Neuronal stem cell (in vitro differentiated cells): ENCODE measurements around the gene CASQ1.

Experiments used
- DNase-seq: peaks from one replicate; pipeline ENCODE4 v3.0.0-alpha.2; 2013; ENCODE audit warnings: low spot score
- H2AFZ ChIP-seq: one replicate; pipeline ENCODE4 v1.6.1; 2013; ENCODE audit warnings: mild to moderate bottlenecking, low read length, inconsistent platforms
- H2AK5ac ChIP-seq: 2 replicates; pipeline ENCODE4 v1.6.1; 2013; ENCODE audit warnings: low read depth, mild to moderate bottlenecking, inconsistent platforms, low read length, moderate library complexity, mixed read lengths
- H2BK120ac ChIP-seq: 2 replicates; pipeline ENCODE4 v1.6.1; 2013; ENCODE audit warnings: low read depth, mild to moderate bottlenecking, inconsistent platforms, low read length, moderate library complexity, mixed read lengths
- H2BK12ac ChIP-seq: one replicate; pipeline ENCODE4 v1.6.1; 2013; ENCODE audit warnings: low read length, inconsistent platforms
- H2BK15ac ChIP-seq: 2 replicates; pipeline ENCODE4 v1.6.1; 2013; ENCODE audit warnings: mild to moderate bottlenecking, low read length, inconsistent platforms, mixed read lengths
- H2BK5ac ChIP-seq: one replicate; pipeline ENCODE4 v1.6.1; 2013; ENCODE audit warnings: inconsistent platforms, mild to moderate bottlenecking, low read length, moderate library complexity
- H3K14ac ChIP-seq: one replicate; pipeline ENCODE4 v1.6.1; 2013; ENCODE audit warnings: low read length, inconsistent platforms
- H3K18ac ChIP-seq: 2 replicates; pipeline ENCODE4 v1.6.1; 2013; ENCODE audit warnings: low read length, inconsistent platforms
- H3K23ac ChIP-seq: 2 replicates; pipeline ENCODE4 v1.6.1; 2013; ENCODE audit warnings: low read depth, mild to moderate bottlenecking, mixed read lengths, low read length, inconsistent platforms; ENCODE audit not compliant: poor library complexity
- H3K27ac ChIP-seq: replicated peaks from 3 replicates; pipeline ENCODE4 v1.5.1; 2013; ENCODE audit warnings: low read length, inconsistent platforms
- H3K27me3 ChIP-seq, 3 experiments: 2 replicates each; pipeline ENCODE4 v1.6.1; 2013; ENCODE audit warnings: low read length in 3 of 3, mild to moderate bottlenecking in 2 of 3, inconsistent platforms in 1 of 3, low read depth in 1 of 3, mixed read lengths in 1 of 3, moderate library complexity in 1 of 3; ENCODE audit not compliant: control insufficient read depth in 3 of 3, insufficient read depth in 3 of 3
- H3K36me3 ChIP-seq, 2 donors: replicated peaks in 1 of 2; 2 replicates each; pipeline ENCODE4 v1.6.1; 2013; ENCODE audit warnings: low read length in 2 of 2; ENCODE audit not compliant: control insufficient read depth in 2 of 2, insufficient read depth in 2 of 2
- H3K4ac ChIP-seq: 2 replicates; pipeline ENCODE4 v1.6.1; 2013; ENCODE audit warnings: inconsistent platforms, mild to moderate bottlenecking, low read length, moderate library complexity
- H3K4me1 ChIP-seq, 2 donors: 1 replicate in 1 of 2; 2 replicates in 1 of 2; pipeline ENCODE4 v1.6.1; 2013; ENCODE audit warnings: low read length in 2 of 2, low read depth in 1 of 2; ENCODE audit not compliant: control insufficient read depth in 2 of 2, insufficient read depth in 1 of 2
- H3K4me2 ChIP-seq: one replicate; pipeline ENCODE4 v1.6.1; 2013; ENCODE audit warnings: mild to moderate bottlenecking, low read length, inconsistent platforms; ENCODE audit not compliant: insufficient read depth, poor library complexity, severe bottlenecking
- H3K4me3 ChIP-seq, 2 donors: 2 replicates each; pipeline ENCODE4 v1.5.1; 2013; ENCODE audit warnings: low read length in 2 of 2, mild to moderate bottlenecking in 2 of 2, inconsistent platforms in 1 of 2, moderate library complexity in 1 of 2
- H3K79me1 ChIP-seq: one replicate; pipeline ENCODE4 v1.6.1; 2013; ENCODE audit warnings: low read depth, mild to moderate bottlenecking, inconsistent platforms, low read length, moderate library complexity
- H3K9ac ChIP-seq: one replicate; pipeline ENCODE4 v1.6.1; 2013; ENCODE audit warnings: mild to moderate bottlenecking, low read depth, low read length, inconsistent platforms; ENCODE audit not compliant: poor library complexity
- H3K9me3 ChIP-seq, 2 donors: replicated peaks in 1 of 2; 2 replicates each; pipeline versions ENCODE3 to v1.6.1; 2013; ENCODE audit warnings: low read length in 2 of 2, mild to moderate bottlenecking in 2 of 2, inconsistent platforms in 1 of 2, low read depth in 1 of 2, mixed read lengths in 1 of 2, moderate library complexity in 1 of 2; ENCODE audit not compliant: control insufficient read depth in 2 of 2, insufficient read depth in 1 of 2
- H4K8ac ChIP-seq: one replicate; pipeline ENCODE4 v1.6.1; 2013; ENCODE audit warnings: low read depth, mild to moderate bottlenecking, inconsistent platforms, low read length, moderate library complexity
- H4K91ac ChIP-seq: one replicate; pipeline ENCODE4 v1.6.1; 2013; ENCODE audit warnings: low read length, low read depth, mild to moderate bottlenecking, inconsistent platforms; ENCODE audit not compliant: poor library complexity
- WGBS, 2 donors: extraction: QIAGEN DNeasy Blood & Tissue Kit; methylation state at CpG; one replicate each; pipeline ENCODE4 v1.1.7; 2013; ENCODE audit warnings: missing lambda C conversion rate in 2 of 2, mixed read lengths in 1 of 2; ENCODE audit not compliant: insufficient read length in 2 of 2, insufficient replicate concordance in 1 of 2; ENCODE audit errors: extremely low coverage in 2 of 2; 5-methylcytosine and 5-hydroxymethylcytosine counted together

CASQ1 gene

DNA sequence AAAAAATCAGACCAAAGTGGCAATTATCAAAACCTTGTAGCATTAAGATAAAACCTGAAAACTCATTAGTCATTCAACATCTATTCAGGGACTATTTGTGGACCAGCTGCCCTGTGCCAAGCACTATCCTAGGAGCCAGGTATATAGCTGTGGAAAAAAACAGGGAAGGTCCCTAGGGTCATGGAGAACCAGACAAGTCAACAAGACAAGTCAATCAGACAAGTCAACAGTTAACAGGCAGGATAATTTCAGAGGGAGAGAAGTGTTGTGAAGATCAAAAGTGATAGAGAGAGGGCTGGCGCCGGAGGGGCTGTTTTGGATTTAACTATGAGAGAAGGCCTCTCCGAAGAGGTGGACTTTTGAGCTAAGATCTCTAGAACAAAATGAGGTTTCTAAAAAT, 42.3 kb upstream of the CASQ1 start:
- H2BK15ac ChIP-seq = no peak overlapping the region
- H3K4me1 ChIP-seq = peaks cover 0 to 2% of the 10 kb centered on the region in 2 donors
- H3K79me1 ChIP-seq = no peaks in the 10 kb centered on the region
- WGBS, 2 donors = no CpG with 5 or more reads among the region's 3 CpGs
- peaks cover 0 to 1% (median 0%) of the 10 kb centered on the region in 3 experiments for H3K27me3 ChIP-seq
- H3K23ac ChIP-seq = no peak overlapping the region
- H3K4me3 ChIP-seq = no peak overlapping the region
- no peak overlapping the region for H3K14ac ChIP-seq
- H2AK5ac ChIP-seq = no peak overlapping the region
- H3K36me3 ChIP-seq = no peaks in the 10 kb centered on the region
- no peak overlapping the region for H2BK5ac ChIP-seq
- no peak for DNase-seq
- H2BK12ac ChIP-seq = no peak overlapping the region
- no peak overlapping the region for H3K18ac ChIP-seq
- no peak overlapping the region for H2BK120ac ChIP-seq
- no peak overlapping the region for H3K27ac ChIP-seq
- H3K9ac ChIP-seq = no peak overlapping the region
- H4K91ac ChIP-seq = no peak overlapping the region
- H3K4ac ChIP-seq = no peak overlapping the region
- no peak overlapping the region for H2AFZ ChIP-seq
- no peak overlapping the region for H3K4me2 ChIP-seq
- H3K9me3 ChIP-seq = peaks cover 0 to under 1% of the 10 kb centered on the region in 2 donors
- no peak overlapping the region for H4K8ac ChIP-seq

DNA sequence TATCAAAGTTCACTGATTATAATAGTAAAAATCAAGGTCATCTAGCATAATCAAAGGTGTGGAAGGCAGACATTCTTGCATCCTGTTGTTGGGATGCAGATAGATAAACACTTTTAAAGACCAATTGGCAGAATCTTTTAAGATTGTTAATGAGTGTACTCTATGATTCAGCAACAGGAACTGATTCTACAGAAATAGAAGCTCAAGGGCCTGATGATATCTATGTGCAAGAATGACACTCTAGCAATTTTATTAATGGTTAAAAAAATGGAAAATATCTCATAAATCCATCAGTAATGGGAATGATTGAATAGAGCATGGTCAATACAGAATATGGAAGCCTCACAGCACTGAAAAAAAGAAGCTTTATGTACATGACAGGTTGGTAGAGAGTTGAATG, 41.1 kb upstream of the CASQ1 start:
- H3K79me1 ChIP-seq = no peaks in the 10 kb centered on the region
- no peak overlapping the region for H3K9ac ChIP-seq
- no peak overlapping the region for H2AFZ ChIP-seq
- H3K18ac ChIP-seq = no peak overlapping the region
- no peak overlapping the region for H3K4me3 ChIP-seq
- no peak overlapping the region for H3K27ac ChIP-seq
- no peak overlapping the region for H2BK5ac ChIP-seq
- no peak overlapping the region for H4K8ac ChIP-seq
- H2BK120ac ChIP-seq = no peak overlapping the region
- no peak overlapping the region for H3K4me2 ChIP-seq
- H3K4me1 ChIP-seq = peaks cover 0 to 2% of the 10 kb centered on the region in 2 donors
- H3K4ac ChIP-seq = no peak overlapping the region
- H3K27me3 ChIP-seq = peaks cover 0 to 3% (median 0%) of the 10 kb centered on the region in 3 experiments
- no peaks in the 10 kb centered on the region for H3K36me3 ChIP-seq
- H2AK5ac ChIP-seq = no peak overlapping the region
- no peak for DNase-seq
- no peak overlapping the region for H2BK12ac ChIP-seq
- no peak overlapping the region for H2BK15ac ChIP-seq
- H3K9me3 ChIP-seq = no peaks in the 10 kb centered on the region
- no peak overlapping the region for H4K91ac ChIP-seq
- H3K14ac ChIP-seq = no peak overlapping the region
- H3K23ac ChIP-seq = no peak overlapping the region

DNA sequence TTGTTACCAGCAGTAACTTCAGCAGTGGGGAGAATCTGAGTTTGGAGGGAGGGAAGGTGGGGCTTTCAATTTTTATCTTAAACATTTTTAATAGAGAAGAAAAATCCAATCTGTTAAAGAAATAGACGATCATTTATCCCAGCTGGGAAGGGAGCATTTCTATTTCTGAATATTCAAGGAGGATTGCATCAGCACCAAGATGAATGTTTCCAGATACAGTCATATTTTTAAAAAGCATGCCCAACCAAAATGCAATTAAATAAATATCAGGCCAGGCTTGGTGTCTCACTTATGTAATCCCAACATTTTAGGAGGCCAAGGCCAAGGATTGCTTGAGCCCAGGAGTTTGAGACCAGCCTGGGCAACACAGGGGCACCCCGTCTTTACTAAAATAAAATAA, 40.7 kb upstream of the CASQ1 start:
- Histone ChIP-seq H3K23ac (no peak overlapping the region), H3K79me1 (no peaks in the 10 kb centered on the region), H4K91ac (no peak overlapping the region), H3K36me3 (no peaks in the 10 kb centered on the region), H2BK12ac (no peak overlapping the region), H2BK5ac (no peak overlapping the region), H3K27ac (no peak overlapping the region), H3K4ac (no peak overlapping the region), H2BK120ac (no peak overlapping the region), H3K9me3 (no peaks in the 10 kb centered on the region), H3K9ac (no peak overlapping the region), H2BK15ac (no peak overlapping the region), H3K4me2 (no peak overlapping the region), H2AK5ac (no peak overlapping the region), H3K4me1 (peaks cover 0 to 2% of the 10 kb centered on the region in 2 donors), H3K27me3 (peaks cover 0 to 3% (median 0%) of the 10 kb centered on the region in 3 experiments), H4K8ac (no peak overlapping the region), H3K14ac (no peak overlapping the region), H3K18ac (no peak overlapping the region), H2AFZ (no peak overlapping the region), H3K4me3 (no peak overlapping the region)
- no CpG with 5 or more reads among the region's 2 CpGs for WGBS, 2 donors
- no peak for DNase-seq

DNA sequence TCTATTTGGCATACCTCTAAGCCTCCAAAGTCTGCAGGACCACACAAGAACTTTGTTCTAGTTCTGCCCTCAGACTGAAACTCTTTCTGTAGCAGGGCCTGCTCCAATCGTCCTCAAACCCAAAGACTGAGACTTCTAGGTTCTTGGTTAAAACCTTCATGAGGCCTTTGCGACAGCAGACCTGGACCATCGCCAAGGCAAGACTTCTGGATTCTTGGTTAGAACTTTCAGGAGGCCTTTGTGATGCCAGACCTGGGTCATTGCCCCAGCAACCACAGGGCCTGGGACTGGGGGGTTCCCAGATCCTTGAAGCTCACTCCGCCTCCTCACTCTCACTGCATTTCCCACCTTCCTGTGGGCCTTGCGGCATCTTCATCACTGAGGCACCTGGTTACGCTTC, 39.1 kb upstream of the CASQ1 start, which contains the start of gene ATP1A4:
Gene ATP1A4, plus strand, starts transcription at position 301 of the 400 bp plus-strand sequence. CDS start 438 bp downstream, outside the sequence.
- Histone ChIP-seq H3K79me1 (no peaks in the 10 kb centered on the region), H3K14ac (no peak within 1 kb of the TSS), H3K4me1 (no peaks in the 10 kb centered on the region), H3K9me3 (no peaks in the 10 kb centered on the region), H3K23ac (no peak within 1 kb of the TSS), H3K27me3 (peaks cover 0 to 3% (median 0%) of the 10 kb centered on the region in 3 experiments), H3K18ac (no peak within 1 kb of the TSS), H2BK15ac (no peak within 1 kb of the TSS), H3K4me3 (no peak within 1 kb of the TSS), H4K8ac (no peak within 1 kb of the TSS), H3K9ac (no peak within 1 kb of the TSS), H3K36me3 (no peaks in the 10 kb centered on the region), H3K4ac (no peak within 1 kb of the TSS), H2BK12ac (no peak within 1 kb of the TSS), H4K91ac (no peak within 1 kb of the TSS), H2BK5ac (no peak within 1 kb of the TSS), H3K27ac (no peak within 1 kb of the TSS), H3K4me2 (no peak within 1 kb of the TSS), H2AK5ac (no peak within 1 kb of the TSS), H2AFZ (no peak within 1 kb of the TSS), H2BK120ac (no peak within 1 kb of the TSS)
- DNase-seq = no peak
- no CpG with 5 or more reads among the region's 6 CpGs for WGBS, 2 donors
